ENCODE measurements around the gene ANKRD44.
"Not testable (repeated sequence)": the region's sequence is repeated elsewhere in the genome, so short reads cannot be mapped to it uniquely, and the experiment has no call there.

Gene ANKRD44

DNA sequence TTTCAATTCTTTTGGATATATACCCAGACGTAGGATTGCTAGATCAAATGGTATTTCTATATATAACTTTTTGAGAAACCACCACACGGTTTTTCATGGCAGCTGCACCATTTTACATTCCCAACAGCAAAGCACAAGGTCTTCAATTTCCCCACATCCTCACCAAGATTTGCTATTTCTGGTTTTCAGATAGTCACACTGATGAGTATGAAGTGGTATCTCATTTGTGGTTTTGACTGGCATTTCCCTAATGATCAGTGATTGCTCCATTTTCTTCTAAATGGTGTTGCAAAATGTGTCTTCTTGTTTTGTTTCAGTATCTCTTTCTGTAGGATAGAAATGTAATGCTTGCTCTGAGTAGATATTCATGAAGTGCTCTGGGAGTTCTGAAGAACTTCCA is 52.0 kb downstream of the ANKRD44 start:
- no peak for DNase-seq (ENCODE audit: low read depth)

DNA sequence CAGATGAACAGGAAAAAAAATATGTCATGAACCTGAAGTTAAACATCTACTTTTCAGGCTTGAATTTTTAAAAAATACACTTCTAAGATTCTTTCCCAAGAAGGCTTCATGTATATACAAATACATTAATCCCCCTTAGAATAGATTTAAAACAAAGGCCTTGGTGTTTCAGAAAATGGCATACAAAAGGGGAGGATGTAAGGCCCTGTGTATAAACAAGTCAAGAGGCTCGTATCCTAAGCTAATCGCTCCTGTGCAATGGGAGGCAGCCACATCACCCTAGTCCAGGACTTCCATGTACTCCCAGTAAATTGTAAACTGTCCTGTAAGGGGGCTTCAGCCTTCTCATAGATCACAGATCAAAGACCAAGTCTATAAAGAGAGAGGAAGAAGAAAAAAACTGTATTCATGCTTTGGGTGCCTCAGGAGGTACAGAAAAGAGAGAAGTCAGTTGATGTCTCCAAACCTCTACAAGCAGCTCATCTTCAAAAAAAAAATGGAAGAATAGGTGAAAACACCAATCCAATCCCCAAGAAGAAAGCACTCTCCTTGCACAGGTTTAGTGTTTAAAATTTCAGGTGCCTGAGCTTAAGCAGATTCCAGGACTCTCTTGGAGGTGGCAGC is 53.9 kb downstream of the ANKRD44 start:
- no peak for DNase-seq (ENCODE audit: low read depth)

DNA sequence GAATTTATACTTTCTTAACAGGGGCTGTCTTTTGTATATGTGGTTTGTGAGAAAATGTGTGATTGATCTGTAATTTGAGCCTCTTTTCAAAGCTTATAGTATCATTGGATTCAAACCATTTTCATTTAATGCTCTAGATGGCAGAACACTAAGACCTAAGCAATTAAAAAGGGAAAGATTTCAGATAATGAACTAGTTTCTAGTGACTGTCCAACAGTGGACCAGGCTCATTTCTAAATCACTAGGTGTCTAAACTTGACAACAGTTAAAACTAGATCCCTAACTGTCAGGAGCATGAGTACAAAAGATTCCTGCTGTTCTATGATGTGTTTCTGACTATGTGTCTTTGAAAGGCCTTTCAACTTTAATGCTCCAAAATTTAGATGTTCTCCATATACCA is 54.6 kb downstream of the ANKRD44 start:
- DNase-seq (ENCODE audit: low read depth): no peak

DNA sequence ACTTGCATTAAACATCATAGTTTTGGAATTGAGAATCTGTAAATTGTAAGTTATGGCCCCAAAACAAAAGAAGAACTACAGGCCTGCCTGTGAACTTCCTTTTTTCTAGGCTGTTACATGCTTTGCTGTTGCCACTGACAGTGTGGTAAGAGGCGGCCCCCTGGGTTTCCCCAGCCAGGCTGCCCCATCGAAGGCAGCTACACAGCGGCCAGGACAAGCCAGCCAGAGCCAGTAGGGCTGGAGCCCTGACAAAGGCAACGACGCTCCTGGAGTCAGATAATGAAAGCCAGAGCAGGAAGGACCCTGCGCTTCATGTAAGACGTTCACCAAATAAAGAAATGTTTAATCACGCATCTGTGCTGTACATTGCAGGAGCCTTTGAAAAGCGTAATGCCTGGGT is 55.0 kb downstream of the ANKRD44 start:
- peak; percentile 66 for DNase-seq (ENCODE audit: low read depth)

DNA sequence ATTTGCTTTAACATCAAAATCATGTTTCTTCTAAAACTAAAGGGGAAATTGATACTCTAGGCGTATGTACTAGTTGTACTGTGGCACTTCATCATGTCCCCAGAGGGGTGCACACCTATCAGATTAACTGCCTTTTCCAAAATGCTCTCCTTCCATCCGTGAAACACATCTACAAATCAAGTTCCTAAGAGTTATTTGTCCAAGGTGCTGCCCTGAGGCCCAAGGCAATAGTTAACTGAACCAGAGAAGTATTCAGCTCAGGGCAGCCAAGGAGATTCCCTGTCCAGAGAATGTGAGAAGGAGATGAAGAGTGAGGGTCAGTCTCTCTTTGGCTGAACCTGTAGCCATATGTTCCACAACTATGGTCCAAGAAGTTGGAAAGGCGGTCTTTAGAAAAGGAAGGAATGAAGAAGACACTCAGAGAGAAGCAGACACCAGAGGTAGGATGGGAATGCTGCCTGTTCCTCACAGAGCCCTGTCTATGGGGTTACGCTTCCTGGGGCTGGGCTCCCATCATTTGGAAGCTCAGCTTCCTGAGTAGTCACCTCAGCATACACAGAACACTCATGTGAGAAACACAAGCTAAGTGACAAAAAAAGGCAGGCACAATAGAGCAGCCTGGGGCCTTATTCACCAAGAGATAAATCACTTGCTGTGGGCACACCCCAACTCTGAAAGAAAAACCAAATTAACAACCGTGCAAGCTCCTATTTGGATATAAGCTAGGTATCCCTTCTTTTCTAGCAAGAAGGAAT is 55.6 kb downstream of the ANKRD44 start:
- DNase-seq (ENCODE audit: low read depth): no peak

DNA sequence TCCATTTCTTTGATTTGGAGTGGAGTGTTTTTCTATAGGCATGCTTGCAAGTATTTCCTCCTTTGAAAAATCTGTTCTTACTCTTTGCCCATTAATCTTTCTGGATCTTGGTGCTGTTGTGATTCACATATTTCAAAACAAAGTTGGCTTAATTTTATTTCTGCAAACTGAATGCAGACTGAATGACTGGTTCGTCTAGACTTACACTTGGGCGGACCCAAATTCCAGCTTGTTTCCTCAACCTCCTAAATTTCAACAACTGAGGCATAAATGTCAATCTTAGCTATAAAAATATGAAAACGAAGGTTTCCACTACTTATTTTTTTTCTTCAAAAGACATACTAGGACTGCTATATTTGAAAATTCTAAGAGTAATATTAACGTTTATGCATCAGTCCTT is 59.0 kb downstream of the ANKRD44 start:
- no peak for DNase-seq (ENCODE audit: low read depth)

DNA sequence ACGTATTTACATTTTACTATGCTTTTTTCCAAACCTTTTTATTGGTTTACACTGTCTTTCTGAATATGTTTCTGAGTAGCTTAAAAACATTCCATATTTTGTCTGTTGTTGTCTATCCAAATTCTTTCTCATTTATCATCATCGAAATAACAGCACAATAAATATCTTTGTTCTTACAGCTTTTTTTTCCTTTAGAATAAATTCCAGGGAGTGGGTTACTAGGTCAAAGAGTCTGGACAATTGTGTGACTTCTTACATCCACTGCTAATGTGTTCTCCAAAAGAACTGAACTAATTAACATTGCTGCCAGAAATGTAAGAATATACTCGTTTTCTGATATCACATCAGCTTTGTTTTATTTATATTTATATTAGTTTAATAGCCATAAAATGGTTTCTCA is 59.4 kb downstream of the ANKRD44 start:
- no peak for DNase-seq (ENCODE audit: low read depth)

DNA sequence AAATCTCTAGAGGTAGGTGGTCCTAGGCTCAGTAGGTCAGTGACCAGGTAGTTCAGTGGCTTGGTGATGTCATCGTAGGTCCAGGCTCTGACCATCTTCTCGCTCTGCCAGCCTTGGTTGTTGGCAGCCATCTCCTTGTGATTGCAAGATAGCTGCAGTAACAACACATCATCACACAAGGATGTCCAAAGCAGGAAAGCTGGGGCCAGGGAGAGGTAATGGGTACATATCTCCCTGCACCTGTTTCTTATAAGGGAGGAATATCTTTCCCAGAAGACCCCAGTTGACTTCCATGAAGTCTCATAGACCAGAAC is 60.5 kb downstream of the ANKRD44 start:
- no peak for DNase-seq (ENCODE audit: low read depth)

DNA sequence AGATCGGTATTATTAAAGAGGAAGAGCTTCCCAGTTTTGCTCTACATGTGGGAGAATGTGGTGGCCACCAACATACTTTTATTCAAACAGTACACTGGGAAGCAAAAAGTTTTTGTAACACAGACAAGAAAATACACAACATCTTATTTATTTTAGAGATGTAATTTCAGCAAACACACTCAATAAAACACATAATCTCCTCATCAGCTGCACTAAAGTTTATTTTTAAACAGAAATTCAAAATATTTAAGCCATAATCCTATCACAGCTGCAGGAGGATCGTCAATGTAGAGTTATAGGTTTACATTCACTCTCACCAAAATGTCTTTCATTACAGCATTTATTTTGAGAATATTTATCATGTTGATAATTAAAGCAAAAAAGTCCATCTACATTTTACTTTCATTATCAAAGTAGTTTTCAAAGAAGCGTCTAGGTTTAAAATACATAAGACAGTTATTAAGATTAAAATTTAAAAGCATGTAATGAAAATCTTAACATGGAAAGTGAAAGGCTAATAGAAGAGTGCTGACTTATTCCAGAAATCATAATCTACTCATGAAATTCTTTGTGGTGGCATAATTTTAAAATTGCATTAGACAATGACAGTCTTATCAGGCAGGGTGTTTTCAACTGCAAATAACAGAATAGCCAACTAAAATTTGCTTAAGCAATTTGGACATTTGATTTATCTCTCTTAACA is 61.0 kb downstream of the ANKRD44 start:
- DNase-seq (ENCODE audit: low read depth): no peak

DNA sequence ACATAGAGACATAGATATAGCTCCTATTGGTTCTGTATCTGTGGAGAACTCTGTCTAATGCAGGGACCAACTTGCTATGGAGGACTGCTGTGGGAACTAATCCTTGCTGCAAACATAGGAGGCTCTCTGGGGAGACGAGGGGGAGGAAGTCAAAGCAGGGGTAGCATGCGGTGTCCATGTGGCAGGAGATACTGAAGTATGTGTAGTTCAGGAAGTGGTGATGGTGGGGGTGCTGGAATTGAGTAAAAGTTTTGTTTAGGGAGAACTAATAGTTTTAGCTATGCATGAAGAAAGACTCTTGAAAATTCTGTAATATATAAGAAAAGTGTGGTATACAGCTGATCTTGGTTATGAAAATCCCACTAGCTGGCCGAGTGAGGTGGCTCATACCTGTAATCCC is 62.0 kb downstream of the ANKRD44 start:
- DNase-seq (ENCODE audit: low read depth): no peak

DNA sequence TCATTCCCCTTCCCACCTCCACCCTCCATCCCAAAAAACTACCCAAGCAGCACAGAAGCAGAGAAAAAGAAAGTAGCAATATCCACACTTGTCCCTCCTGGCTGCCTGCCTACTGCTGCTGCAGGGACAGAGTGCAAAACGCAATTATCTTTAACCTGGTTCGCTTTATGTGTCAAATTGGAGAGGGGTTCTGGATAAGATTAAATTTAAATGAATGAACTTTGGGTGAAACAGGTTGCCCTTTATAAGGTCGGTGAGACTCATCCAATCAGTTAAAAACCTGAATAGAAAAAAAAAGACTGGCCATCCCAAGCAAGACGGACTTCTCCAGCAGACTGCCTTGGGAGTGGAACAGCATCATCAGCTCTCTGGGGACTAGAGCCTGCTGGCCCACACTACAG is 62.6 kb downstream of the ANKRD44 start:
- DNase-seq (ENCODE audit: low read depth): no peak

DNA sequence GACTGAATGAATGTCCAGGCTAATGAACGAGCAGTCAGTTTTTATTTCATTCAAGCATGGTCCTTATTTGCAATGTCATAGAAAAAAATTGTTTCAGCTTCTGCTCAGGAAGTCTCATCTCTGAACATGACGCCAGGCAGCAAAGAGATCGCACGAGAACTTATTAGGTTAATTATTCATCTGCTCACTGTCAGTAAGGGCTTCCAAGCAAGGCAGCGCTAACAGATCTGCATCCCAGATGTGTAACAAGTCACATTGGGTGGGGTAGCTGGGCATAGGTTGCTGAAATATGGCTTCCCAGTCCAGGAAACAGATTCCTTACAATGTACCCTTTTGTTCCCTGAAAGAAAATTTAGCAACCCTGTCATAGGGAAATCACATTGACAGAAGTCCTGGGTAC is 63.5 kb downstream of the ANKRD44 start:
- no peak for DNase-seq (ENCODE audit: low read depth)

DNA sequence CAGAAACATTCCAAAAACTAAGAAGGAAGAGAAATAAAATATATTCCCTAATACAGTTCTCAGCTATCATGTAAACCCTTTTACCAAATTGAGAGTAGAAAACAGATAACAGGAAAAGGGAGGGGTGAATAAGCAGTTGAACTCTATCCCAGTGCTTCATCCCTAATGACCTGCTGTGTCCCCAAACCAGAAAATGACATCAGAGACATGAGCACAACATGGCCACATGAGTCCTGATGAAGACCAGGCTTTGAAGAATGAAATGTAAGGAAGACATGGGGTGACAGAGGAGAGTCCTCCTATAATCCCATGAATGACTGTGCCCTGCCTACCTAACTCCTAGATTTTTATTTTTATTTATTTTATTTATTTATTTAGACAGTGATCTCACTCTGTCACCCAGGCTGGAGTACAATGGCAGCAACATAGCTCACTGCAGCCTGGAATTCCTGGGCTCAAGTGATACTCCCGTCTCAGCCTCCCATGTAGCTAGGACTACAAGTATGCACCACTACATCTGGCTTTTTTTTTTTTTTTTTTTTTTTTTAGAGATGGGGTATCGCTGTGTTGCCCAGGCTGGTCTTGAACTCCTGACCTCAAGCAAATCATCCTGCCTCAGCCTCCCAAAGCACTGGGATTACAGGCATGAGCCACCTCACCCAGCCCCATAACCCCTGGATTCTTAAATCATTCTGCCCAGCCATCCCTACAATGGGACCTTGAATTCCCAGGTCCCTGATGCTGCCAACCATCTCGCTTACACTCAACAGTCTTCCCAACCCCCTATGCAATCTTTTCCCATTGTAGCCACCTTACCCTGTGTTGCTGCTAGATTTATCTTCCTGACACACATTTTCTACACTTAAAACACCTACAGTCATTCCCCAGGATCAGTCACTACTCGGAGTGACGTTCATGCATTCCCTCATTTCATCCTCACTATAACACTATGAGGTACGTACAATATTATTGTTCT is 64.5 kb downstream of the ANKRD44 start:
- DNase-seq (ENCODE audit: low read depth): no peak

DNA sequence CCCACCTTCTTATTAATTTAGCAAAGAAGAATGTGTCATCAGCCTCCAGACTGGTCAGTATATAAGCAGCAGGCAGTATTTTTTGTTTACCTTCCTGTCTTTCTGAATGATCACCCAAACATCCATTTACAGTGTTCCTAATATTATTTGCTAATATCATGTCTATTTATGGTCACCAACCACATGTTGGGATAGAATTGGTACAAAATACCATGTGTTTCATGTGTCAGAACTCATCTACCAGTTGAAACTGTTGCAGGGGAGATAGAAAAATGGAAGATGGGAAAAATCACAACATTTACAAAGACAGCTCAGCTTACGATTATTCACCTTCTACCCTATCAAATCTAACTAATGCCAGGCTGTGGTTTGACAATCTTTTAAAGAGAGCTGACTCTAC is 66.2 kb downstream of the ANKRD44 start:
- DNase-seq (ENCODE audit: low read depth): no peak

DNA sequence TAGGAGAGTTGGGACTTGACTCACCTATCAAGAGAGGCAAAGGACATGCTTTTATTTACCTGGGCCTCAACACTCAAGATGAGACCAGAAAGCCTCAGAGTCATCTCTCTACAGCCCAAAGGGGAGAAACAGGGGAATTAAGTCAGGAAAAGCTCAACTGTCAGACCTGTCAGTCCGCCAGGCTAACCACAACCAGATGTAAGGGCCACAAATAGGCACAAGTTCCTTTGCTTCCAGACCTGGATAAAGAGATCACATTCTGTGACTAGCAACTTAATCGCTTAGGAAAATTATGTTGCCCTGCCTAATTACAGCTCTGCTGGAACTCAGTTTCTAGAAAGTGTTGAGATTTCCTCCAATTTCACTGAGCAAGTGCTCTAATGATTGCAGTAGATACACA is 67.9 kb downstream of the ANKRD44 start:
- DNase-seq (ENCODE audit: low read depth): no peak

DNA sequence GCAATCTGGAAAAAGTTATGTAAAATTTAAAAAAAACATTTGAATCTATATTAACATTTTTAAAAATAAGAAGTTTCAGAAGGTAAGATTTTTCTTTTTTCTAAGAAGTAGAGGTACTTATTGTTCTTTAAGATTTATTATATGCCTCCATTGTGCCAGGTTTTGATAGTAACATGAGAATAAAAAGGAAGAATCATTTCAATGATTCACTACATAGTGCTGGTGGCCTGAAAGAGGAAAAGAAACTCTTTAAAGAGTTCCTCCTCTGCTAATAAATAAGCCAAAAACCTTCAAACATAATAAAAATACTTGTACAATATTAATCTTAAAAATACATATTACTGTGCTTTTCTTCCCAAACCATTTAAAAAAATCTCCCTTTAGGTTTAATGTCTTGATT is 69.0 kb downstream of the ANKRD44 start:
- no peak for DNase-seq (ENCODE audit: low read depth)

DNA sequence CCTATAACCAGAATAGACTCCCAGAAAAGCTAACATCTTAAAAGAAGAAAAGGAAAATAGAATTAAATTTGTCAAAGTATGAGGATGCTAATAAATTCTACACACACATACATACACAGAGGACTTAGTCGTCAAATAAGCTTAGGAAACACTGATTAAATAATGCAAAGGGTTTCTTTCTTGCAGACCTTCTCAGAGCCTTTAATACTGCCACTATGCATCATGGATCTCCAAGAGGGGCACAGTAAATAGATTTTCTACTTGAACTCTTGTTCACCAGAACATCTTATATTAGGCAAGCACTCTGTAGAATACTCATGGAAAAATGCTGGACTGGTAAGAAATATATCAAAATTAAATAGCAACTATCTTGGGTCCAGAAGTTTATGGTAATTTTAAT is 69.4 kb downstream of the ANKRD44 start:
- DNase-seq (ENCODE audit: low read depth): no peak

DNA sequence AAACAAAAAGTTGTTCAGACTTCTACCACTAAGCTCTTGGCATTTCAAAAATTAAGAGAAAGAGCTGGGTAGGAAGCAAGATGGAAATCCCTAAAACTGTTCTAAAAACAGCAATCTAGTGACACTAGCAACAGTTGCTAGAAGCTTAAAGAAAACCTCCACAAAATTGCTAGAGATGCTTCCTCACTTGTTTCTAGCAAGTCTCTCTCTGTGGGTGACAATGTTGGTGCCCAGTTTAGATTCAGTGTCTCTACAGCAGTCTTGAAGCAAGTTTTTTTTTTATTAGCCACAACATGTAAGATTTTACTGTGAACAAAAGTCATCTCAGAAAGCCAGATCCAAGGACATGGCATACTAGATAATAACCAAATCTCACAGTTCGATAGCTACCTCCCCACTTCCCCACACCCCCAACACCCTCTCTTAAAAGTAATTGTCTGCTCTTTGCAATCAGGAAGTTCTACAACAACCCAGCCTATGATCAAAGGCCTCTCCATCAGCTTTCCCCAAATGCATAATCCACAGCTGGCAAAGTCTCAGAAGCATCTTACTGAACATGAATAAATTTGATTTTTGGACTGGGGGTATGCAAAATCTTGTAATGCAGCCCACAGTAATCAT is 70.0 kb downstream of the ANKRD44 start:
- no peak for DNase-seq (ENCODE audit: low read depth)

DNA sequence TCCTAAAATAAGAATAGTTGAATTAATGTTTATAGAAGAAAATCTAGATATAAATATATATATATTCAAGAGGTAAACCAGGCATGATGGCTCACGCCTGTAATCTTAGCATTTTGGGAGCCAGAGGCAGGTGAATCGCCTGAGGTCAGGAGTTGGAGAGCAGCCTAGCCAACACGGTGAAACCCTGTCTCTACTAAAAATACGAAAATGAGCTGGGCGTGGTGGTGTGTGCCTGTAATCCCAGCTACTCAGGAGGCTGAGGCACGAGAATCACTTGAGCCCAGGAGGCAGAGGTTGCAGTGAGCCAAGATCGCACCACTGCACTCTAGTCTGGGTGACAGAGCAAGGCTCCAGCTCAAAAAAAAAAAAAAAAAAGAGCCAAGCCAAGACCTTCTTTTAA is 70.6 kb downstream of the ANKRD44 start:
- not testable (repeated sequence) for DNase-seq (ENCODE audit: low read depth)

DNA sequence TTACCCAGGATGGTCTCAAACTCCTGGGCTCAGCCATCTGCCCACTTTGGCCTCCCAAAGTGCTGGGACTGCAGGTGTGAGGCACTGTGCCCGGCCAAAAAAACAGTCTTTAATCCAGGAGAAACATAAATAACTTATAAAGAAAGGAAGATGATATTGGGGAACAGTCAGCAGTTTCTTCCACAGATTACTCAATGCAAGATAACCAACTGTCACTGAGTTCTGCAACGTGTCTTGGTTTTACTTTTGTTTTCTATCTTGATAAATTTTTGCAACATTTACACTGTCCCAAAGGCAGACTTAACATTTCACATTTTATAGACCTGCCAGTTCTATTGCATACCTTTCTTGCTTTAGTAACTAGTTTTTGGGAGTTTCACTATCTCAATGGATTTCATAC is 71.1 kb downstream of the ANKRD44 start:
- DNase-seq (ENCODE audit: low read depth): no peak

DNA sequence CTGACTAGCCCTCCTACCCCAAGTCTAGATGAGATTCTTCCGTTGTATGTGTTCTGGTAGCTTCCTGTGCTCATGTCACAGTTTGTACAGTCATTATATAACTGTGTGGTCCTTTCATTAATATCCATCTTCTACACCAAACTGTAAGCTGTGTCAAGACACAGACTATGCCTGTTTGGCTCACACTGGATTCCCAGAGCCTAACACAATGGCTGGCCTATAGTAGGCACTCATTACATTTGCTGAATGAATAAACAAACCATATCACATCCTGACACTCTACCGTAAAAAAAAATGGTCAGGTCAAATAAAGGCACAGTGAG is 72.6 kb downstream of the ANKRD44 start:
- no peak for DNase-seq (ENCODE audit: low read depth)

Data from activated T-helper 9 cell treated with anti-CD3 and anti-CD28 coated beads, Interleukin-2, amount 50 U/mL, for 16 hours (primary cell).